ENCODE results near the gene MYO19.

- TF ChIP-seq NUFIP1 (IDR thresholded peaks at IDR 0.05; ENCODE audit: partially characterized antibody) = no peak
- TF ChIP-seq CBX1 (IDR thresholded peaks at IDR 0.05; ENCODE audit: low read depth) = no peak
- TF ChIP-seq CTCF (IDR thresholded peaks at IDR 0.05 in 2 of 3, conservative IDR thresholded peaks at IDR 0.05 in 1 of 3; ENCODE audit: insufficient read depth in 2 of 3, low read depth in 1 of 3, low read length in 3 of 3) = no peak
- TF ChIP-seq ESRRA (IDR thresholded peaks at IDR 0.05; ENCODE audit: borderline replicate concordance, low read depth) = no peak
- TF ChIP-seq CREBBP (IDR thresholded peaks at IDR 0.05; ENCODE audit: low read depth, low read length) = no peak
- TF ChIP-seq YY1 (IDR thresholded peaks at IDR 0.05; ENCODE audit: borderline replicate concordance in 1 of 3, control insufficient read depth in 1 of 3, extremely low read depth in 1 of 3, insufficient read depth in 3 of 3, insufficient read length in 1 of 3, insufficient replicate concordance in 2 of 3, low read depth in 1 of 3, low read length in 2 of 3) = no peak
- no peak for TF ChIP-seq FOXP4 (CRISPR knock-in tag; IDR thresholded peaks at IDR 0.05; ENCODE audit: borderline replicate concordance)
- no peak for TF ChIP-seq BACH1 (tag; IDR thresholded peaks at IDR 0.05)
- TF ChIP-seq HIVEP1 (CRISPR knock-in tag; IDR thresholded peaks at IDR 0.05) = no peak
Observed at GRCh38 chr17:36505171-36505570, 29.5 kb downstream of the MYO19 start.

Data from K562 (cell line).